DLD1 (cell line): ENCODE data around the gene C11orf87.

Source experiments
- in situ Hi-C: cut with HindIII; loops from 2 replicates; pipeline ENCODE4 v1.10.0; 2017; ENCODE audit warnings: low sequenced_read_pairs

C11orf87 gene

DNA sequence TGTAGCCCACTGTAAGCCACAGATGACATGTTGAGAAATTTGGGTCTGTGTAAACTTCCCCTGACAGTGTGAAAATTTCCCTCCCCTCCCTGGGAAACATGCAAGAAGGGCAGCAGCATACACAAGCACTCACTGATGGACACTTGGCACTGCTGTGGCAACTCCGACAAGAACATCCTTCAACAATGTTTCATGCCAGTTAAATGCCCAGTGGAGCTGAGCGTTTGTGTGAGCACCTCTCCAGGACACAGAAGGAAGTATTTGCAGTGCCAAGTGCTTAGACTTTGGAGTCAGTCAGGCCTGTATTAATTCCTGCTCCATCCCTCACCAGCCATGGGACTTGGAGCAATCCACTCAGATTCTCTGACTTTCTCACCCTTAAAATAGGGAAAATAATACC is 17.7 kb downstream of the C11orf87 start:
- in situ Hi-C loops, result no loop called here

DNA sequence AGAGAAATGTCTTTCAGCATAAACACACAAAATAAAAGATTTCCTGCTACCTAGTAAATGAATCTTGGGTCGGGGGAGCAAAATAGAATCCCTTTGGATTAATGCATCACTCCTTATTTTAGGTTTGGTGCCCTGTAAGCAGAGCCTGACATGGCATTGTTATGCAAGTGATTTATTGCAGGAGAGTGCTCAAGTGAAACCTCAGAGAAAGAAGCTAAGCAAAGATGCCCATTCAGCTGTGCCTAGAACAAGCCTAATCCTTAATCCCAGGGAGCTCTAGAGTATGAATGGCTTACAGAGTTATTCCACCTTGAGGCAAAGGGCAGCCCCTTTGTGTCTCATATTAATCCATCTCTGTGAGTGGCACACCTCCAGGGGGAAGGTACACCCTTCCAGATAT is 21.1 kb downstream of the C11orf87 start:
- in situ Hi-C loops, result no loop called here

DNA sequence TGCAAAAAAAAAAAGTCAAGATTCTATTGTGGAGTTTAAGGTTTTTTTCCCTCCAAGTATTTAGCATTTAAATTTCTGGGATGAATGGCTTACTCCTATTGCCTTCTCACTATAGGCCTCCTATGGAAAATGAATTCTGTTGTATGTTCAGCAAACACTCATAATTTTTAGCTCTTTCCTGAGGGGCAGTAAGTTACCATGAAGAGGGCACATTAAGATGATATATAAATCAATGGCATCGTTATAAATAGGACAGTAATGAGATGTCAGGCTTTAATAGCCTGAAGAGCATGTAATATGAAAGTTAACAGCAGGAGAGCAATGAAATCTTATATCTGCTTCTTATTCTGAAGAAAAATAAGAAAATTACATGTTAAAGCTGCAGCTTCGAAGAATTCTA is 32.9 kb downstream of the C11orf87 start:
- in situ Hi-C loops, result no loop called here
